Endometrial microvascular endothelial cells (primary cell): ENCODE results near the gene CLDN14. TPM values are rescaled to one million over a fixed set of nuclear protein-coding genes. Genes with fewer than 3 reads are reported as not detected.
"Not testable (repeated sequence)": the region's sequence is repeated elsewhere in the genome, so short reads cannot be mapped to it uniquely, and the experiment has no call there.

Experiments
- in situ Hi-C: cut with HindIII; loops from 2 replicates; pipeline ENCODE4 v1.10.0; 2017; ENCODE audit warnings: low sequenced_read_pairs, low pct_unique_long_range_greater_than_20kb; ENCODE audit errors: inconsistent ontology term
- total RNA-seq: library from RNA; depleted of rRNA; stranded (reverse); fragments of >200 nt; gene quantifications from one replicate; pipeline ENCODE4 v1.2.3, GENCODE V29; 2015; ENCODE audit errors: inconsistent ontology term

Gene CLDN14
- total RNA-seq, 1 donor from 2014 or later = 1.1 TPM

GRCh38 chr21:36477559-36477958 is 2.4 kb downstream of the CLDN14 start:
- in situ Hi-C loops = no loop called here

GRCh38 chr21:36477001-36477400 is 2.9 kb downstream of the CLDN14 start:
- in situ Hi-C loops = no loop called here

GRCh38 chr21:36476541-36476940 is 3.4 kb downstream of the CLDN14 start:
- in situ Hi-C loops = not testable (repeated sequence)

- in situ Hi-C loops = no loop called here
Measured at GRCh38 chr21:36474591-36474990, 5.3 kb downstream of the CLDN14 start.

GRCh38 chr21:36473203-36473602 is 6.7 kb downstream of the CLDN14 start:
- in situ Hi-C loops = no loop called here

- in situ Hi-C loops = no loop called here
Measured at GRCh38 chr21:36472377-36472776, 7.5 kb downstream of the CLDN14 start.

GRCh38 chr21:36471254-36471723 is 8.6 kb downstream of the CLDN14 start:
- in situ Hi-C loops = no loop called here

- in situ Hi-C loops = no loop called here
Measured at GRCh38 chr21:36470294-36470693, 9.6 kb downstream of the CLDN14 start.

GRCh38 chr21:36466061-36466511 is 13.8 kb downstream of the CLDN14 start:
- in situ Hi-C loops = no loop called here

- in situ Hi-C loops = no loop called here
Measured at GRCh38 chr21:36465478-36465877, 14.4 kb downstream of the CLDN14 start.

- in situ Hi-C loops = no loop called here
Measured at GRCh38 chr21:36464590-36464989, 15.3 kb downstream of the CLDN14 start.

- in situ Hi-C loops = no loop called here
Measured at GRCh38 chr21:36463991-36464390, 15.9 kb downstream of the CLDN14 start.

GRCh38 chr21:36463204-36463603 is 16.7 kb downstream of the CLDN14 start:
- in situ Hi-C loops = no loop called here

- in situ Hi-C loops = no loop called here
Measured at GRCh38 chr21:36461918-36462486, 17.9 kb downstream of the CLDN14 start.

GRCh38 chr21:36461277-36461917 is 18.5 kb downstream of the CLDN14 start:
- in situ Hi-C loops = no loop called here

GRCh38 chr21:36460866-36461265 is 19.1 kb downstream of the CLDN14 start:
- in situ Hi-C loops = no loop called here

GRCh38 chr21:36459098-36459497 is 20.8 kb downstream of the CLDN14 start:
- in situ Hi-C loops = no loop called here

GRCh38 chr21:36456729-36457414 is 23.1 kb downstream of the CLDN14 start:
- in situ Hi-C loops = no loop called here

GRCh38 chr21:36454706-36455105 is 25.2 kb downstream of the CLDN14 start:
- in situ Hi-C loops = no loop called here

GRCh38 chr21:36454093-36454531 is 25.8 kb downstream of the CLDN14 start:
- in situ Hi-C loops = no loop called here
